Immature natural killer cell (primary cell): Measurements from ENCODE around the gene MAP3K7. TPM values are rescaled to one million over a fixed set of nuclear protein-coding genes. Genes with fewer than 3 reads are reported as not detected.

Experiments used
- DNase-seq, 3 donors: peaks; one replicate each; pipeline ENCODE4 v3.0.0; 2022; ENCODE audit warnings: mixed read lengths in 1 of 3
- H3K27ac Mint-ChIP-seq, 6 donors: one replicate each; pipeline ENCODE4 v1.8.0; 2020; ENCODE audit warnings: mixed read lengths in 6 of 6, mild to moderate bottlenecking in 5 of 6, inconsistent platforms in 4 of 6, moderate library complexity in 3 of 6
- H3K27me3 Mint-ChIP-seq, 3 donors: one replicate each; pipeline ENCODE4 v1.8.0; 2020 to 2021; ENCODE audit warnings: low read depth in 3 of 3, mild to moderate bottlenecking in 3 of 3, mixed read lengths in 3 of 3, moderate library complexity in 3 of 3, inconsistent platforms in 1 of 3
- H3K36me3 Mint-ChIP-seq, 3 donors: one replicate each; pipeline ENCODE4 v1.8.0; 2020; ENCODE audit warnings: mixed read lengths in 3 of 3, inconsistent platforms in 2 of 3, mild to moderate bottlenecking in 2 of 3
- H3K4me1 Mint-ChIP-seq, 2 donors: one replicate each; pipeline ENCODE4 v1.8.0; 2020; ENCODE audit warnings: inconsistent platforms in 2 of 2, mild to moderate bottlenecking in 2 of 2, mixed read lengths in 2 of 2, moderate library complexity in 1 of 2
- H3K4me3 Mint-ChIP-seq, 5 donors: one replicate each; pipeline ENCODE4 v1.8.0; 2020; ENCODE audit warnings: mild to moderate bottlenecking in 5 of 5, mixed read lengths in 5 of 5, inconsistent platforms in 3 of 5, moderate library complexity in 3 of 5
- H3K9me3 Mint-ChIP-seq, 6 donors: one replicate each; pipeline ENCODE4 v1.8.0; 2020; ENCODE audit warnings: mild to moderate bottlenecking in 6 of 6, mixed read lengths in 6 of 6, inconsistent platforms in 4 of 6, moderate library complexity in 3 of 6
- polyA plus RNA-seq, 3 donors: library from polyadenylated mRNA; unstranded; fragments of 300-500 nt; fragmentation: Illumina TruSeq; gene quantifications; one replicate each; pipeline ENCODE4 v1.2.3, GENCODE V29; 2021

Gene MAP3K7
- polyA plus RNA-seq, 3 donors from 2014 or later, result 15.7 to 26.4 (median 24.8) TPM

DNA sequence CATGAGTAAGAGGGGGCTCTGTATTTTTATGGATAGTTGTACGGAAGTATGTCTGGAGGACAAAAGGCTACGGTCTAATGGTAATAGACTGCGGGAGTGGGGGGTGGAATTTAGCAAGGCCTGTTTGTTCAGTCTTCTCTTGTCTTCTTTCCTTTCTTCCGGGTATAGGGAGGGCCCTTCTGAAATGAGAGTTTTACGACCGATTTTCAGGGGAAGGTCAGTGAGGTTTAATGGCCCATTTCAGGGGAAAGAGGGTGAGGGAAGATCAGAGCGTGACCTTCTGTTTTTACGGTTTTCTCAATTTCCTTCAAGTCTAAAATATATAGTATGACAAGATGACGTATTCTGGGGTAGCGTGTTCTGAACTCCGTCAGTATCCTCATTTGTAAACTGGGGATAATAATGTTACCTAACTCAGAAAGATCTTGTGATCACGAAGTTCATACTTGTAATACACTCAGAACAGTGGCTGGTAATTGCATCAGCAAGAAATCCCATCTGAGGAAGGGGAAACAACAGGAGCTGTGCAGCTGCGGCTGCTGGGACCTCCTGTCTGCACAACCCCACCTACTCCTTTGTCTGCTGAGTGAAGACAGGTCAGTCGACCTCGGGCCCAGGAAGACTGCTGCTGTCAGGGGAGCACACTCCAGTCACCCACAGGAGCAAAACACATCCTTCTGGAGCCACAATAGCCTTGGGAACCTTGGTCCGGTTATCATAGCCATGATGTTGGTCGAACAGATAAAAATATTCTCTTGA, 90.4 kb downstream of the MAP3K7 start:
- Mint-ChIP-seq H3K9me3 (peaks cover 0 to 5% (median 0%) of the 10 kb centered on the region in 6 donors), H3K36me3 (no peaks in the 10 kb centered on the region), H3K27ac (no peak overlapping the region), H3K4me1 (no peaks in the 10 kb centered on the region), H3K27me3 (peaks cover 2 to 8% (median 4%) of the 10 kb centered on the region in 3 donors), H3K4me3 (no peak overlapping the region)
- no peak for DNase-seq

GRCh38 chr6:90495216-90495817, 91.6 kb downstream of the MAP3K7 start:
- Mint-ChIP-seq H3K9me3 (peaks cover 0 to 5% (median 0%) of the 10 kb centered on the region in 6 donors), H3K4me3 (no peak overlapping the region), H3K27me3 (peaks cover 2 to 7% (median 5%) of the 10 kb centered on the region in 3 donors), H3K27ac (no peak overlapping the region), H3K4me1 (no peaks in the 10 kb centered on the region), H3K36me3 (no peaks in the 10 kb centered on the region)
- no peak for DNase-seq

GRCh38 chr6:90494067-90494780, 92.6 kb downstream of the MAP3K7 start:
- H3K36me3 Mint-ChIP-seq, result no peaks in the 10 kb centered on the region
- no peak overlapping the region for H3K4me3 Mint-ChIP-seq
- no peak overlapping the region for H3K27ac Mint-ChIP-seq
- no peaks in the 10 kb centered on the region for H3K4me1 Mint-ChIP-seq
- DNase-seq, result no peak
- H3K9me3 Mint-ChIP-seq, result peaks cover 0 to 3% (median 0%) of the 10 kb centered on the region in 6 donors
- H3K27me3 Mint-ChIP-seq, result peaks cover 2 to 8% (median 8%) of the 10 kb centered on the region in 3 donors

- Mint-ChIP-seq H3K4me3 (no peak overlapping the region), H3K27me3 (peaks cover 2 to 8% (median 8%) of the 10 kb centered on the region in 3 donors), H3K36me3 (no peaks in the 10 kb centered on the region), H3K9me3 (peaks cover 0 to 3% (median 0%) of the 10 kb centered on the region in 6 donors), H3K27ac (no peak overlapping the region), H3K4me1 (no peaks in the 10 kb centered on the region)
- DNase-seq, result no peak
These were observed 93.5 kb downstream of the MAP3K7 start for GRCh38 chr6:90493332-90493731.

DNA sequence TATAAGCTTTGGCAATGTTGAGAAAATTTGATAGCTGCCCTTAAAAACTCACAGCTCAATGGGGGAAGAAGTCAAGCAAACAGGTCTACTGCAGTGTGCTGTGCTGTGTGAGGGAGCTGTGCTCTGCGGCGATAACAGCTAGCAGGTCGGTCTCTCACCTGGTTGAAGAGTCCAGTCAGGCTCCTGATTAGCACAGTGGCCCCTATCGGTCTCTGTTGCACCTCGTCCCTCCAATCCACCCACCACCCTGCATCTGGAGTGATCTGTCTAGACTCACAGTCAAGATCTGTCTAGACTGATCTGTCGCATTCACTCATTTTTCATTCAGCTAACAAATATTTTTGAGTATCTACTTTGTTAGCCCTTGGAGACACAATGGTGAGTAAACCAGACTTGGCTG, 94.1 kb downstream of the MAP3K7 start:
- H3K36me3 Mint-ChIP-seq, result no peaks in the 10 kb centered on the region
- no peak overlapping the region for H3K4me3 Mint-ChIP-seq
- H3K9me3 Mint-ChIP-seq, result peaks cover 0 to 3% (median 0%) of the 10 kb centered on the region in 6 donors
- no peak overlapping the region for H3K27ac Mint-ChIP-seq
- DNase-seq, result no peak
- no peaks in the 10 kb centered on the region for H3K4me1 Mint-ChIP-seq
- H3K27me3 Mint-ChIP-seq, result peaks cover 2 to 8% (median 8%) of the 10 kb centered on the region in 3 donors

- Mint-ChIP-seq H3K36me3 (no peaks in the 10 kb centered on the region), H3K4me3 (no peak overlapping the region), H3K27me3 (peaks cover 0 to 12% (median 6%) of the 10 kb centered on the region in 3 donors), H3K27ac (no peak overlapping the region), H3K9me3 (peaks cover 0 to 3% (median 0%) of the 10 kb centered on the region in 6 donors), H3K4me1 (no peaks in the 10 kb centered on the region)
- no peak for DNase-seq
These were observed 94.5 kb downstream of the MAP3K7 start for GRCh38 chr6:90492369-90492768.

- no peak for DNase-seq
- Mint-ChIP-seq H3K4me1 (no peaks in the 10 kb centered on the region), H3K27me3 (peaks cover 0 to 9% (median 6%) of the 10 kb centered on the region in 3 donors), H3K27ac (no peak overlapping the region), H3K4me3 (no peak overlapping the region), H3K36me3 (no peaks in the 10 kb centered on the region), H3K9me3 (peaks cover 0 to 3% (median 0%) of the 10 kb centered on the region in 6 donors)
These were observed 96.7 kb downstream of the MAP3K7 start for GRCh38 chr6:90490030-90490716.

DNA sequence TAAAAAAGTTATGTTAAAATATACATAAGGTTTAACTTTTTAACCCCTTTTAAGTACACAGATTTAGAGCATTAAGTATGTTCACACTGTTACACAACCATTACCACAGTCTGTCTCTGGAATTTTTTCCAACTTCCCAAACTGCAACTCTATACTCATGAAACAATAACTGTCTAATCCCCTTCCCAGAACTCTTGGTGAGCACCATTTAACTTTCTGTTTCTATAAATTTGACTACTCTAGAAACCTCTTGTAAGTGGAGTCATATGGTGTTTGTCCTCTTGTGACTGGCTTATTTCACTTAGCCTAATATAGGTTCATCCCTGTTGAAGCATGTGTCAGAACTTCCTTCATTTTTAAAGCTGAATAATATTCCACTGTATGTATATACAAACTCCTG, 98.1 kb downstream of the MAP3K7 start:
- DNase-seq, result no peak
- peaks cover 0 to 7% (median 6%) of the 10 kb centered on the region in 3 donors for H3K27me3 Mint-ChIP-seq
- no peaks in the 10 kb centered on the region for H3K9me3 Mint-ChIP-seq
- H3K36me3 Mint-ChIP-seq, result no peaks in the 10 kb centered on the region
- no peak overlapping the region for H3K27ac Mint-ChIP-seq
- no peaks in the 10 kb centered on the region for H3K4me1 Mint-ChIP-seq
- H3K4me3 Mint-ChIP-seq, result no peak overlapping the region

DNA sequence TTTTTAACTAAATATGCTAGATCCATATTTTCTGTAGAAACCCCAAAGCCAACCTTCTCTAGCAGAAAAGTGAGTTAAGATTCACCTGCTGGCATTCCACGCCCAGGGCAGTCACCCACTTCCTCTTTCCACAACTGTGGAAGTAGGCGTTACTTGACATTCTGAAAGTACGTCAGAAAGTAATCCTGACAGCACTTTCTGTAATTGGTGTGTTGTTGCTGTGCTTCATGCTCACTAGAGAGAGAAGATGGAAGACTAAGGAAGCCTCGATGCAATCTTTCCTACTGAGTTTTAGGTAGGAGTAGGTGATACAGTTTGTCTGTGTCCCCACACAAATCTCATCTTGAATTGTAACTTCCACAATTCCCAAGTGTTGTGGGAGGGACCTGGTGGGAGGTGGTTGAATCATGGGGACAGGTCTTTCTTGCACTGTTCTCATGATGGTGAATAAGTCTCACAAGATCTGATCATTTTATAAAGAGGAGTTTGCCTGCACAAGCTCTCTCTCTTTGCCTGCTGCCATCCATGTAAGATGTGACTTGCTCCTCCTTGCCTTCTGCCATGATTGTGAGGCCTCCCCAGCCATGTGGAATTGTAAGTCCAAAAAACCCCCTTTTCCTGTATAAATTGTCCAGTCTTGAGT, 101.1 kb downstream of the MAP3K7 start:
- H3K27me3 Mint-ChIP-seq, result peaks cover 0 to 7% (median 6%) of the 10 kb centered on the region in 3 donors
- H3K27ac Mint-ChIP-seq, result no peak overlapping the region
- H3K36me3 Mint-ChIP-seq, result no peaks in the 10 kb centered on the region
- H3K4me1 Mint-ChIP-seq, result no peaks in the 10 kb centered on the region
- DNase-seq, result no peak
- no peak overlapping the region for H3K4me3 Mint-ChIP-seq
- H3K9me3 Mint-ChIP-seq, result no peaks in the 10 kb centered on the region

DNA sequence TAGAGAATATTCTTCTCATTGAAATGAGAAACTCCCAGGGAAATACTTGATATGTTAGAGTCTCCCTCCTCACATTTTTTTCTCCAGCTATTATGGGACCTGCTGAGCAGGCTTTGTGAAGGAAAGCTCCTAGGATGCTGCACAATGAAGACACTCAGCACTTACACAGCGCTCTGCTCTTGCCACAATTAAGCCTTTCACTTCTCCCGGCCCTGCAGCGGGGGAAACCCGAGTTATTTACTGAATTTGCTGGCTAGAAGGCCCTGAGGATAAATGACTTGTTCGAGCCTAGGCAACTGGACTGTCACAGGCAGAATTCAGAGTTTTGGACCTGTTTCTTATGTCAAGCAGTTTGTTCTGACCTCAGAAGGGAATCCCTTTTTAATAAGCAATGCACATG, 102.0 kb downstream of the MAP3K7 start:
- DNase-seq, result no peak
- H3K4me1 Mint-ChIP-seq, result no peaks in the 10 kb centered on the region
- no peak overlapping the region for H3K27ac Mint-ChIP-seq
- H3K36me3 Mint-ChIP-seq, result no peaks in the 10 kb centered on the region
- no peaks in the 10 kb centered on the region for H3K9me3 Mint-ChIP-seq
- H3K27me3 Mint-ChIP-seq, result peaks cover 0 to 7% (median 3%) of the 10 kb centered on the region in 3 donors
- no peak overlapping the region for H3K4me3 Mint-ChIP-seq

DNA sequence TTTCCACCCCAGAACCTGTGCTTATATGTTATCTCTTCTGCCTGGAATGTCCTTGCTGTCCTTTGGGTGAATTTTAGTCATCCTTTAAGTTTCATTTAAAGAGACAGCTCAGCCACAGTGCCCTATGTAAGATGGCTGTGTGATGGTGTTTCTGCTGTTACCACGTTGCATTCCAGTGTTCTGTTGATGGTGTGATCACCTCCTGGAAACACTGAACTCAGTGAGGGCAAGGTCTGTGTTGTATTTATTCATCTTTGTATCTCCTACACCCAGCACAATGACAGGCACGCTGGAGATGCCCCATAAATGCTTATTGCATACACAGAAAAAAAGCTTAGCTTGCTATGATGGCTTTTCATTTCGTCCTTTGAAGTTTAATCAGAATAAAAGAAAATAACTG, 102.5 kb downstream of the MAP3K7 start:
- no peak for DNase-seq
- Mint-ChIP-seq H3K4me1 (peaks cover 0 to 2% of the 10 kb centered on the region in 2 donors), H3K36me3 (no peaks in the 10 kb centered on the region), H3K27me3 (peaks cover 0 to 5% (median 1%) of the 10 kb centered on the region in 3 donors), H3K4me3 (no peak overlapping the region), H3K9me3 (no peaks in the 10 kb centered on the region), H3K27ac (no peak overlapping the region)

GRCh38 chr6:90483956-90484355, 102.9 kb downstream of the MAP3K7 start:
- no peak overlapping the region for H3K4me3 Mint-ChIP-seq
- H3K9me3 Mint-ChIP-seq, result no peaks in the 10 kb centered on the region
- H3K27me3 Mint-ChIP-seq, result peaks cover 0 to 5% (median 1%) of the 10 kb centered on the region in 3 donors
- H3K4me1 Mint-ChIP-seq, result peaks cover 3 to 6% of the 10 kb centered on the region in 2 donors
- no peak overlapping the region for H3K27ac Mint-ChIP-seq
- H3K36me3 Mint-ChIP-seq, result no peaks in the 10 kb centered on the region
- DNase-seq, result no peak

- Mint-ChIP-seq H3K27me3 (peaks cover 0 to 5% (median 1%) of the 10 kb centered on the region in 3 donors), H3K4me1 (peaks cover 5 to 10% of the 10 kb centered on the region in 2 donors), H3K4me3 (no peak overlapping the region), H3K9me3 (no peaks in the 10 kb centered on the region), H3K27ac (no peak overlapping the region), H3K36me3 (no peaks in the 10 kb centered on the region)
- no peak for DNase-seq
These were observed 103.6 kb downstream of the MAP3K7 start for GRCh38 chr6:90483116-90483839.
